ENCODE measurements around the gene SLC1A2. TPM values are rescaled to one million over a fixed set of nuclear protein-coding genes. Genes with fewer than 3 reads are reported as not detected.

SLC1A2 gene
- total RNA-seq, 2 donors from 2014 or later: 7.1 to 13.5 TPM

DNA sequence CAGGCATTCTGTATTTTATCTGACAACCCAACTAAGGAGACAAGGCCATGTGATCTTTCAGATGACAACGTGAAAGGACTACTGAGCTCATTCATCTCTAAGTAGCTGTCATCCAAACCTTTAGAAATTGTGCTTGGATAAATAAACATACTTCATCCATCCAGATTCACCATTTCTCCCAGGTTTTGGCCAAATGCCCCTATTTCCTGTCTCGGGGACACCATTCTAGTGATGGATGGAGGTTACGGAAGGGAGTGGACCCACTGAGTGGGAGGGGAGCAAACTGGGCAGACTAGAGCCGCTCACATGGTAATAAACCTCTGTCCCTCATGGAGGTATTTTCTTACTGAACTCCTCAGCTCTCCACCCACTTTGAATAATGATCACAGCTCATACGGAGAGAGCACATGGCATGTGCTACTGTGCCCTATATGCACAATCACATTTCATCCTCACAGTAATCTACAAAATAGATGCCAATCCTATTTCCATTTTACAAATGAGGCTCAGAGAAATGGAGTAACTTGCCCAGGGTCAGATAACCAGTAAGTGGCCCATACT lies 114.4 kb downstream of the SLC1A2 start:
- no peak for DNase-seq
- H3K27me3 ChIP-seq (ENCODE audit: control insufficient read depth, insufficient read depth, low read length, poor library complexity, severe bottlenecking): peaks cover 28% of the 10 kb centered on the region
- TF ChIP-seq, protein P1, sequence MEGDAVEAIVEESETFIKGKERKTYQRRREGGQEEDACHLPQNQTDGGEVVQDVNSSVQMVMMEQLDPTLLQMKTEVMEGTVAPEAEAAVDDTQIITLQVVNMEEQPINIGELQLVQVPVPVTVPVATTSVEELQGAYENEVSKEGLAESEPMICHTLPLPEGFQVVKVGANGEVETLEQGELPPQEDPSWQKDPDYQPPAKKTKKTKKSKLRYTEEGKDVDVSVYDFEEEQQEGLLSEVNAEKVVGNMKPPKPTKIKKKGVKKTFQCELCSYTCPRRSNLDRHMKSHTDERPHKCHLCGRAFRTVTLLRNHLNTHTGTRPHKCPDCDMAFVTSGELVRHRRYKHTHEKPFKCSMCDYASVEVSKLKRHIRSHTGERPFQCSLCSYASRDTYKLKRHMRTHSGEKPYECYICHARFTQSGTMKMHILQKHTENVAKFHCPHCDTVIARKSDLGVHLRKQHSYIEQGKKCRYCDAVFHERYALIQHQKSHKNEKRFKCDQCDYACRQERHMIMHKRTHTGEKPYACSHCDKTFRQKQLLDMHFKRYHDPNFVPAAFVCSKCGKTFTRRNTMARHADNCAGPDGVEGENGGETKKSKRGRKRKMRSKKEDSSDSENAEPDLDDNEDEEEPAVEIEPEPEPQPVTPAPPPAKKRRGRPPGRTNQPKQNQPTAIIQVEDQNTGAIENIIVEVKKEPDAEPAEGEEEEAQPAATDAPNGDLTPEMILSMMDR (conservative IDR thresholded peaks at IDR 0.05): no peak
- H3K9ac ChIP-seq (ENCODE audit: extremely low read depth, low read length, poor library complexity, severe bottlenecking): no peak overlapping the region
- Mint-ChIP-seq H3K27ac (no peak overlapping the region), H3K27me3 (ENCODE audit: insufficient read depth) (peaks cover 33% of the 10 kb centered on the region), H3K4me3 (no peak overlapping the region), H3K4me1 (peaks cover 25% of the 10 kb centered on the region), H3K9me3 (no peaks in the 10 kb centered on the region), H3K36me3 (ENCODE audit: low read depth) (no peaks in the 10 kb centered on the region)
- H3K36me3 ChIP-seq (ENCODE audit: control insufficient read depth, insufficient read depth, low read length): no peaks in the 10 kb centered on the region
- H3K9me3 ChIP-seq (ENCODE audit: control insufficient read depth, low read length): no peaks in the 10 kb centered on the region
- peaks cover 4% of the 10 kb centered on the region for H3K4me1 ChIP-seq (ENCODE audit: control insufficient read depth, insufficient read depth, low read length)
- H3K27ac ChIP-seq (ENCODE audit: low read depth, low read length): no peak overlapping the region
- WGBS, 2 experiments (ENCODE audit: insufficient coverage in 1 of 2, insufficient read length in 1 of 2): 86 to 91% methylated on average over 4 to 5 of the region's 5 CpGs
- H3K4me3 ChIP-seq (ENCODE audit: low read length): no peak overlapping the region

DNA sequence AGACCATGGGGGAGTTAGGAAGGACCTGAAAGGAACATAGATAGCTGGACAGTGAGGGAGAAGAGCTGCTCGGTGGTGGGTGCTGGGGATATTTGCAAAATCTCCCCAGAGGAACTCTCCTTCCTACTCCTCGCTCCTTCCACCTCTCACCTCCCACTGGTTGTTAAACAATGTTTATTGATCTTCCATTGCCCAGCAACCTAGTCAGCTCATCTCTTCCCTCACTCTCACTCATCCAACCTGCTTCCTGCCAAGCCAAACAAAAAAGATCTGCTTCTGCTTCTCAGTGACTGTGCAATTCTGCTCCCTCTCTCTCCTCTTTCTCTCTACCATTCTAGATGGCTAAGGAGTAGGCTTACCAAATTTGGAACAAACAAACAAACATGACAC lies 115.0 kb downstream of the SLC1A2 start:
- Mint-ChIP-seq H3K4me1 (peaks cover 25% of the 10 kb centered on the region), H3K36me3 (ENCODE audit: low read depth) (no peaks in the 10 kb centered on the region), H3K27me3 (ENCODE audit: insufficient read depth) (peaks cover 28% of the 10 kb centered on the region), H3K4me3 (no peak overlapping the region), H3K27ac (peak overlapping the region; percentile 57), H3K9me3 (no peaks in the 10 kb centered on the region)
- Histone ChIP-seq H3K9me3 (ENCODE audit: control insufficient read depth, low read length) (no peaks in the 10 kb centered on the region), H3K27me3 (ENCODE audit: control insufficient read depth, insufficient read depth, low read length, poor library complexity, severe bottlenecking) (peaks cover 24% of the 10 kb centered on the region), H3K9ac (ENCODE audit: extremely low read depth, low read length, poor library complexity, severe bottlenecking) (no peak overlapping the region), H3K4me3 (ENCODE audit: low read length) (no peak overlapping the region), H3K36me3 (ENCODE audit: control insufficient read depth, insufficient read depth, low read length) (no peaks in the 10 kb centered on the region), H3K27ac (ENCODE audit: low read depth, low read length) (no peak overlapping the region), H3K4me1 (ENCODE audit: control insufficient read depth, insufficient read depth, low read length) (peaks cover 4% of the 10 kb centered on the region)
- TF ChIP-seq, protein P1 (conservative IDR thresholded peaks at IDR 0.05): no peak
- DNase-seq: no peak
- 82 to 100% methylated on average over 1 to 2 of the region's 2 CpGs for WGBS, 2 experiments (ENCODE audit: insufficient coverage in 1 of 2, insufficient read length in 1 of 2)

DNA sequence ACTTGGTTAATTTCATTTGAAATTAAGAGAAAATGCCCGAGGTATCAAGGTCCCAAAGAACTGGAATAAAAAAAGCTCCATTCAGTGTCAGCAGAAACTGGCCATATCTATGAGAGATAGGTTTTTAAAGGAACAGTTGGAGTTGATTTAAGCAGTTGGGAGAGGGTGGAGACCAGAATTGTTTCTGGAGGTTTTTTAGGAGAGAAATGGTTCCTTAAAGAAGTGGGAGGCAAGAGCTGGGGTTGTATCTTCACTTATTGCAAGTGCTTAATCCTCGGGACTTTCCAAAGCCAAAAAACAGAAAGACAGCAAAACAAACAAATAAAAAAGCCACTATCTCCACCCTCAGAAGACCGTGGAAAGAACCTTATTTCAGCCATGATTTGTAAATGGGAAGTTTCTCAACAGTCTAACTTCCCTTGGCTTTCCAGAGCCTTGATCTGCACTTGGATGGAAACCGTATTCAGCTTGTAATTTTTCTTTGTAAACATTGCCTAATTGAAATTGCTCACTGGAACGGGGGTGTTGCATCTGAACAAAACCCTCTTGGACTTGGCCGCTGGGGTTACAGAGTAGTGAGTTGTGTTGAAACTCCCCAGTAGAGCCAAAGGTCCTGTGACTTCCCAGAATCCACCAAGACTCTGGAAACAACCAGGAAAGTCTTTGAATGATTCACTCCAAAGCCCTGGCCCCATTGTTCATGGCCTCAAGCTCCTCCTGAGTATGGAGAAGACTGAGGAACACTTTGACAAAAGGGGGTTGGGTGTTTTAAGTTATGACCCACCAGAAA lies 115.6 kb downstream of the SLC1A2 start:
- WGBS, 2 experiments (ENCODE audit: insufficient coverage in 1 of 2, insufficient read length in 1 of 2): 85 to 91% methylated on average over 5 to 6 of the region's 6 CpGs

More for the DNA sequence above, 115.6 kb downstream of the SLC1A2 start:
- Mint-ChIP-seq H3K27me3 (ENCODE audit: insufficient read depth) (peaks cover 23% of the 10 kb centered on the region), H3K9me3 (no peaks in the 10 kb centered on the region), H3K4me1 (peaks cover 25% of the 10 kb centered on the region), H3K36me3 (ENCODE audit: low read depth) (no peaks in the 10 kb centered on the region), H3K4me3 (no peak overlapping the region), H3K27ac (peak overlapping the region; percentile 57)
- TF ChIP-seq, protein P1 (conservative IDR thresholded peaks at IDR 0.05): no peak
- no peaks in the 10 kb centered on the region for H3K36me3 ChIP-seq (ENCODE audit: control insufficient read depth, insufficient read depth, low read length)
- DNase-seq: no peak
- H3K27me3 ChIP-seq (ENCODE audit: control insufficient read depth, insufficient read depth, low read length, poor library complexity, severe bottlenecking): peaks cover 19% of the 10 kb centered on the region
- H3K4me1 ChIP-seq (ENCODE audit: control insufficient read depth, insufficient read depth, low read length): peaks cover 4% of the 10 kb centered on the region
- no peak overlapping the region for H3K9ac ChIP-seq (ENCODE audit: extremely low read depth, low read length, poor library complexity, severe bottlenecking)
- H3K4me3 ChIP-seq (ENCODE audit: low read length): no peak overlapping the region
- H3K9me3 ChIP-seq (ENCODE audit: control insufficient read depth, low read length): no peaks in the 10 kb centered on the region
- H3K27ac ChIP-seq (ENCODE audit: low read depth, low read length): no peak overlapping the region
